Measurements from ENCODE around the gene THADA.

THADA gene

DNA sequence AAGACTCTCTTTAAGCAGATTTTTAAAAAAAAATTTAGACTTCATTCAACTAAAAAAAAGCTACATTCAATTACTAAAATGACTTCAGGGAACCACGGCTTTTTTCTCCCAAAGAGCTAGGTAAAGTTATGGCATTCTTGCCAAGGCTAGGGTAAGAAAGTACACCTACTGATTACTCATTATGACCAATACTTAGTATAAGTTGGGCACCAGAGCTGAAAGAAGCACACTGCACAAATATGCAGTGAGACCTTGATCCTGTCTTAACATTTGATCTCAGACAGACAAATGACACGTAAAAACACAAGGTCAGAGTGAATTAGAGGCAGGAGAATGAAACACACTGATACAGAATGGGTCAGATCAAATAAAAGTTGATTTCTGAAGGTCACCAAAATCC, 88.7 kb downstream of the THADA start:
- DNase-seq = no peak

DNA sequence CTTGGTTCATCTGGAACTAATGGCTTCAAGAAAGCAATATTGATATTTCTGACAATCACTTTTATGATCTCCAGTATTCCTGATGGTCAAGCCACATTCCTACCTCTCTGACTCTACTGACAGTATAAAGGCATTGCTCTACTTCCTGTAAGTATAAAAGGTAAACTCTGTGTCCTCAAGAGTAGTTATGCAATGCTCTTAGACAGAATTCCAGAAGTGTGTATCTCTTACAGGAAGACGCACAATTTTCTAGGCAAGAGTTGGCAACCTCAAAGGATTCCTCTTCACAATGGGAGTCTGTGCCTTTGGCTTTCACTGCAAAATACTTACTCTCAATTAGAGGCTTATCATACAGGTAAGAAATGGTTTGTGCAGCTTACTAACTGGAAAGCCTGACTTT, 100.1 kb downstream of the THADA start:
- no peak for DNase-seq

DNA sequence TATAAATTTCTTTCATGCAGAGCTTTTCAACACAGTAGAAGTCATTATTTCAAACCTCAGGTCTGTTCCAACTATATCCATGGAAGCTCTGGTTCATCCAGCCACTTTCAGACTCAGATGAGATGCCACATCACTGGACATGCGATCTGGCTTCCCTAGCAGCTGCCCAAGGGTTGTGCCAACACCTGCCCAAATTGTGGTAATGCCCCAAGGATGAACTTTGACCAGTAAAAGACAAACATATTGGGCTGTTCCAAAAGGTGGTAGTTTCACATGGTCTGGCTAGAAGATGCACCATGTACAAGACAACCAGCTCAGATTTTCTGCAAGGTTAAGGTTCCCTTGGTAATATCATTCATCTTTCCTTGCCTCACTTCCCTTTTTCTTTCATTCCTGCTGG, 101.9 kb downstream of the THADA start:
- no peak for DNase-seq

DNA sequence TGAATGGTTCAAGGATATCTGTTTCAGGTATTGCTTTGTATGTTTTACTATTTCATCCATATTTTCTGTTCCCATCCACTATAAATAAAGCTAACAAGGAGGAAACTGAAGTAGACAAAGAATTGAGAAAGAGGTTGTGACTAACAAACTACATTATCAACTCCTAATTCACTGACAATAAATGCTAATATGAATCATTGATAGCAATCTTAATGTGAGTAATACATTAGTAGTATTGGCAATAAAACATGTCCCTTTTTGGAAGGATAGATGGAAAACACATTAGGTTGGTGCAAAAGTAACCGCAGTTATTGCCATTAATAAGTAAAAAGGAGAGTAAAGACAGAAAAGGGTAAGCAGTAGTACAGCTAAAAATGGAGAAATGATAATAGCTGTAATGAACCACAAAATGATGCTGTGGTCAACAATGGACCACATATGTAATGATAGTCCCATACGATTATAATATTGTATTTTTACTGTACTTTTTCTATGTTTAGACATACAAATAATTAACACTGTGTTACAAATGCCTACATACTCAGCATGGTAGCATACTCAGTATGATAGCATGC, 104.7 kb downstream of the THADA start:
- DNase-seq = no peak

DNA sequence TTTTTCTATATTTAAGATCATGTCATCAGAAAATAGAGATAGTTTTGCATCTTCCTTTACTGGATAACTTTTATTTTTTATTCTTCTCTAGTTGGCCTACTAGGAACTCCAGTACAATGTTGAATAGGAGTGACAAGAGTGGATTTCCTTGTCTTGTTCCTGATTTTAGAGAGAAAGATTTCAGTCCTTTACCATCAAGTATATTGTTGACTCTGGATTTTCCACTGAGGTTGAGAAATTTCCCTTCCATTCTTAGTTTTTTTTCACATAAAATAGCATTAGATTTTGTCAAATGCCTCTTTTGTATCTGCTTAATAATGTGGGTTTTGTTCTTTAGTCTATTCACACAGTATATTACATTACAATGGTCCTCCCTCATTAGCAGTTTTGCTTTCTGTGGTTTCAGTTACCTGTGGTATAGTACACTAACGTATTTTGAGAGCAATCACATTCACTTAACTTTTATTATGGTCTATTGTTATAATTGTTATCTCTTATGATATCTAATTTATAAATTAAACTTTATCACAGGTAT, 105.5 kb downstream of the THADA start:
- no peak for DNase-seq

DNA sequence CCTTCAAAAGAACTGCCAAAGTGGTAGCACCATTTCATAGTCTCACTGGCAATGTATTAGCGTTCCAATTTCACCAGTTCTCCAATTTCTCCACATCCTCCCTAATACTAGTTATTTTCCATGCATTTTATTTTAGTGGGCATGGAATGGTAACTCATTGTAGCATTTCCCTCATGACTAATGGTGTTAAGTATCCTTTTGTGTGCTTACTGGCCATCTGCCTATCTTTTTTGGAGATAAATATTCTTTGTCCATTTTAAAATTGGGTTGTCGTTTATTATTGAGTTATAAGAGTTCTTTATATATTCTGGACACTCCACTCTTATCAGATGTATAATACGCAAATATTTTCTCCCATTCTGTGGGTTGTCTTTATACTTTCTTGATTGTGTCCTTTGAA, 107.1 kb downstream of the THADA start:
- no peak for DNase-seq

DNA sequence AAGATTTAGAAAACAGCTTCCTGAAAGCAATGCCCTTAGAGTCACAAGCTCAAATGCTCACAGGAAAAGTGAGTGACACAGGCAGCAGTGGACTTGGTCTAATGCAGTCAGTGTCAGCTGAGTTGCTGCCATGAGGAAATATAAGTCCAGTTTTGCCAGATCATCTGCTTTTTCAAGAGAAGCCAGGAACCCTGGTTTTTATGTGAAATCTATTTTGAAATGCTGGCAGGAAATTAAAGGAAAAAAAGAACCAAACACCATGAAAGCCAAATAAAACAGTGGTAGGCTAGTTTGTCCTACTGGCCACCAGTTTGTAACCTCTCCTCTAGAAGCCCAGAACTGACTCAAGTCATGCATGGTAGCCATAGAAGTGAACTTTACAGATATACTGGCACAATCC, 109.2 kb downstream of the THADA start:
- peak; percentile 5 for DNase-seq

DNA sequence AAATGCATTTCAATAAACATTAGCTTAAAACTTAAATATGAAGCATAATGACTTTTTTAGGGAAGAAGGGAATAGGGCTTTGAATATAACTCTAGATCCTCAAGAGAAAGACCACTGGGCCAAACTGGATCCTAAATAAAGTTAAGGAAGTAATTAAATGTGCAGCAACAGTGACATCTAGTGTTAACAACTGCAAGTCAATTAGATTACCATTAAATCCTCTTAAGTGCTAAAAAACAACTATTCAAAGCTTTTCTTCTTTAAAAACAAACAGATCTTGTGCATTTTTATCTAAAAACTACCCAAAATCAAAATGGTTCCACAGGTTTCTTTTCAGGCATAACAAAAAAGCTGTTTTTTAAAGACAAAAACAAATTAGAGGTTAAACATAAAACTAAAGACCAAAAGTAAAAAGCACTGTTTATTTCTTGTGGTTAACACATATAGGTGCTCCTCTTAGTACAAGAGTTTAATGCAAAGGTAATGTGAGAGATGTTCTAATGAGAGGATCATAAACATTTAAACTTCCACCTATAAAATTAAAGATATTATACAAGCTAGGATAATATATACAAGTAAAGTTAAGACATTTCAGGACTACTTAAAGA, 111.4 kb downstream of the THADA start:
- DNase-seq = peak; percentile 71

DNA sequence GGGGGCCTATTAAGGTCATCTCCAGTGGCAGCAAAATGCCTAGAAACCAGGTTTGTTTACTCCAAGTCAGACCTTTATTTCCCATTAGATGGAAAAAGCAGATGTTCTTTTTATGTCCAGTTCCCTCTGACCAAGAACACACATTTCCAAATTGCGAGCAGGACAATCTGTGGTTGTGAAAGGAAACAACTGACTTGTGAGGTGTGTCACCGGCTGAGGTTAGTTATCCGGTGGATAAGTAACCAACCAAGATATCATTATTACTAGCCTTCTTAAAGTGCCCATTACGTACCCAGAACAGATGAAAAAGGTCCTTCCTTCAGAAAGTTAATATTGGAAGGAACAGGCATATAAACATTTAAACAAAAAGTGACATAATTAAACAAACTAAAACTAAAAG, 112.9 kb downstream of the THADA start:
- DNase-seq = no peak

DNA sequence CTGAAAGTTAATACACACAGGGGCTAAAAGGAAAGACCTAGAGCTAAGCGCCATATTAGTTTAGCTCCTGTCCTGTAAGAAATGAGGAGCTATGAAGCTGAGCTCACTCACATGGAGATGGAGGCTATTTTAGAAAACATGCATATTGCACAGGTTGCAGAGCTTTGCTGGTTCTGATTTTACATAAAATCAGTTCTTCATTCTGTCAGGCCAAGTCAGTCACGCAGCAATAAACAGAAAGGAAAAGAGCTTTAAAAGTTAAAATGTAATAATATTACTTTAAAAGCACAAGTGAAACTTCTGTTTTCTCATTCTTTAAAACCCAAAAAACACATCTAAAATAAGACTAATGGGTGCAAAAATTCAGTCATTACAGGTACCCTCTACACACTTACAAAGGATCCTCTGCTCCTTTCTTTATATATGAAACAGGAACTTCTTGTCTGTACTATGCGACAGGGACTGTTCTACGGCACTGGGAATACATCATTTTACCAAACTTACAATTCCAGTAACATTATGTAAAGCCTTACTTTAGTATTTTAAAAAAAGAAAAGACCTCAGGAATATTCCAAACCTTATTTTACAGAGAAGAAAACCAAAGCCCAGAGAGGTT, 113.8 kb downstream of the THADA start:
- no peak for DNase-seq

DNA sequence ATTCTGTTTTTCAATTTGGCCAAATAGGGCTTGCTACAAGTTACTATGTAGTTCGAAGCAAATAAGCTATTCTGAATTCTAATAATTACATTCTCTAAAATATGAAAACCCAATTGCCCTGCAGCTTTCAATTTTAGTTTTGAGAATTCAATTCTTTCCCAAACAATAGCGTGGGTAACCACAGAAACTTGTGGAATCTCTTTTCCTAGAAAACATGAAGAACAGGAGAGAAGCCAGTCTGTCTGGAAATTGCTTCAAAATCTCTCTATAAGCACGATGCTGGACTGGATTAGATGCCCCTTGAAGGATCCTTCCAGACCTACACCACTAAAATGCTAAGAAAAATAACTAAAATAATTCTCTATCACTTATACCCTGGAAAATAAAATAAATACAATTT, 115.0 kb downstream of the THADA start:
- DNase-seq = no peak

DNA sequence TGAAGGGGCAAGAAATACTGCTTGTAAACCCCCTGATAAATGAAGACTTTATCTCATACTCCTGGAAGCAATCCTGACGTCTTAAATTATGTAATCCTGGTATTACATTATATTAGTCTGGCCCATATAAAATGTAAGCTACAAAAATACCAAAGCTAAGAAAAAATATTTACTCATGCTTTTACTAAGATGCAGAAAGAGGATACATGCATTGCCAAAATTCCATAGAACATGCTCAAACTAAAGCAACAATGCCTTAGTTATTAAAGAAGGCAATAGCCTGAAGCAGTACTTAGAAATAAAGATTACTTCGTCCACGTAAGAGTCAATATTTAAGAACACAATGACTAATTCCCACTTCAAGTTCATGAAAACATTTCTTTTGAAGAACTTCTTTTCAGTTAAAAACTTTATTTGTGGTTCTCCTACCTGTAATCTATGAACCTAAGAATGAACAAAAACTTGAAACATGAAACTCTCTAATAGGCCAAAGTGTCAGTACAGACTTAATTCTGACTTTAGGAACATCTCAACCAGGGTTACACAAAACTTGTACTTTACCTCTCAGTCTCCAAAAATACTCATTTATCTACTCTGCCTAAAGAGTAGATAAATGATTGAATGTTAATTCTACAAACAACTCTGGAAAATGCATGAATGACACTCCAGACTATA, 117.3 kb downstream of the THADA start:
- DNase-seq = no peak

DNA sequence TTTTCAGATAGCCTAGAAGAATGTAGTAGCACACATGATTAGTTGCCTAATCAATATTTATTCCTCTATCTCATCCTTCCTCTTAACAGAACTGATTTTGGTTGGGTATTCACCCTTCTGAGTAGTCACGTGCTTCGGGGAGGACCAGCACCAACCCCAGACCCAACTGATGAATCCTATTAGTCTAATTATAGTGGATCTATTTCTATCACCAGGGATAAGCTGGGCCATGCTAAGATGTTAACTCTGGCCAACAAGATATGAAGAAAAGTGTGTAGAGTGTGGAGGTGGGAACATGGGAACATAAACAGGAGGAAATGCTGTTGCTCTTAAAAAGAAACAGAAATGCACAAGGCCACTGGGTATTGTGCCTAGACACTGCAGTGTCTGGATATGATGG, 119.9 kb downstream of the THADA start:
- DNase-seq = no peak

DNA sequence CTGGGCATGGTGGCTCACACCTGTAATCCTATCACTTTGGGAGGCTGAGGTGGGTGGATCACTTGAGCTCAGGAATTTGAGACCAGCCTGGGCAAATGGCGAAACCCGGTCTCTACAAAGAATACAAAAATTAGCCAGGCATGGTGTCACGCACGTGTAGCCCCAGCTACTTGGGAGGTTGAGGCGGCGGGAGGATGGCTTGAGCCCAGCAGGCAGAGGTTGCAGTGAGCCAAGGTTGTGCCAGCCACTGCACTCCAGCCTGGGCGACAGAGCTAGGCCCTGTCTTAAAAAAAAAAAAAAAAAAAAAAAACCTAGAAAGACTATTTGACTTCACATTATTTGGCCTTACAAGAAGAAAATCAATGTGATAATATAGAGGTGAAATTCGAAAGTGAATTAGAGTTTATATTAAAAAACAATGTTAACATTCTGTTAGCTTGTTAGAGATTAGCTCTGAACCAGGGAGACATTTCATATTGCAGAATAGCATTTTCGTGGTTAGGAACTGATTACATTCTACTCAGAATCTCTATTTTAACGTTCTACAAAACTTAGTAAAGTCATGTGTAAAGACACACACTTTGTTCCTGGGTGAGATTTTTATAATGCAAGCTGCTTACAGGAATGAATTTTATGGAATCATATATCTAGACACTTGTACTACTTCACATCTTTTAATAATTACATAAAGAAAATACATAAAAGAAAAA, 120.5 kb downstream of the THADA start:
- no peak for DNase-seq

DNA sequence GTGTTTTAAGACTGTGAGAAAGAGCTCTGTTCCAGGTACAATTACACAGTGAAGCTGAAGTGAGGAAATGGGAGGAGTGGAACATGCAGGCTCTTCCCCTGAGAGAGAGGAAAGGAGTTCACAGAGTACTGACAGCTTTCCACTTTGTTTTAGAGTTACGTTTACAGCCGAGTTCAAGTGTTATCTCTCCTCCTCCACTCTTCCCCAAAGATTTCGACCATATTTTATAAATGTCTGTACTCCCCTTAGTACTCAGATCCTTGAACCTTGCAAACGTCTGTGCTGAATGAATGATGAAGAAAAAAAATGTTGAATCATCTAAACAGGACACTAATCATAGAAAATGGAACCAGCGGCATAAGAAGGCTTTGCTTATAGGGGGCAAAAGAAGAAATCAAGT, 121.6 kb downstream of the THADA start:
- no peak for DNase-seq

DNA sequence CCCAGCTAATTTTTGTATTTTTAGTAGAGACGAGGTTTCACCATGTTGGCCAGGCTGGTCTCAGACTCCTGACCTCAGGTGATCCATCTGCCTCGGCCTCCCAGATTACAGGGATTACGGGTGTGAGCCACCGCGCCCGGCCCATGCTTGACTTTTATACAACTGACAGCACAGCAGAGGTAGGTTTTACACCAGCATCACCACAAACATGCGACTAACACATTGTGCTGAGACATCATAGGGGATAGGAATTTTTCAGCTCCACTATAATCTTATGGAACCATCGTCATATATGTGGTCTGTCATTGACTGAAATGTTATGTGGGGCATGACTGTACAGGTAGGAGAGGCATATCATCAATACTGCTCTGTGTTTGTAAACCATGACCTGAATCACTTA, 122.1 kb downstream of the THADA start:
- DNase-seq = no peak

DNA sequence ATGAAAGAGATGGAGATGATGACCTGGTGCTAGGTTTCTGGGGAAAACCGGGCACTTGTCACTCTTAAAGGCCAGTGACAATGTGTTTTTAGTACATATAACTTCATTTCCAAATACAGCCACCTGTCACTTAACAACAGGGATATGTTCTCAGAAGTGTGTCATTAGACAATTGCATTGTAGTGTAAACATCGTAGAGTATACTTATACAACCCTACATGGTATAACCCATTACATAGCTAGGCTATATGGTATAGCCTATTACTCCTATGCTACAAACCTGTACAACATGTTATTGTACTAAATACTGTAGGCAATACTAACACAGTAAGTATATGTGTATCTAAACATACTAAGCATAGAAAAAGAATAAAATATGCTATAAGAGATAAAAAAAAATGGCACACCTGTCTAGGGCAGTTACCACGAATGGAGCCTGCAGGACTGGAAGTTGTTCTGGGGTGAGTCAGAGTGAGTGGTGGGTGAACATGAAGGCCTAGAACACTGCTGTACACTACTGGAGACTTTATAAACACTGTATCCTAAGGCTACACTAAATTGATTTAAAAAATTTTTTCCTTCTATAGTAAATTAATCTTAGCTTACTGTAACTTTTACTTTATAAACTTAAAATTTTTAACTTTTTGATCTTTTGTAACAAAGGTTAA, 123.2 kb downstream of the THADA start:
- no peak for DNase-seq

DNA sequence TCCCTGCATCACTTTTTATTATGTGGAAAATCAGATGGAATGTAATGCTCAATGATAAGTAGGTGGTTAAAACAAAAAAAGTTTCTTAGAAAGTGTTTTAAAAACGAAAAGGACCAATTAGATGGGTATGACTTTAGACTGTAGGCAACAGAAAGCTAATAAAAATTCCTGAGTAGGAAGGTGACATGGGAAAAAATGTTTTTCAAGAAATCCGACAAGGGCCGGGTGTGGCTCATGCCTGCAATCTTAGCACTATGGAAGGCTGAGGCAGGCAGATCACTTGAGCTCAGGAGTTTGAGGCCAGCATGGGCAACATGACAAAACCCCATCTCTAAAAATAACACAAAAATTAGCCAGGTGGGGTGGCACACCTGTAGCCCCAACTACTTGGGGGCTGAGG, 126.1 kb downstream of the THADA start:
- no peak for DNase-seq

DNA sequence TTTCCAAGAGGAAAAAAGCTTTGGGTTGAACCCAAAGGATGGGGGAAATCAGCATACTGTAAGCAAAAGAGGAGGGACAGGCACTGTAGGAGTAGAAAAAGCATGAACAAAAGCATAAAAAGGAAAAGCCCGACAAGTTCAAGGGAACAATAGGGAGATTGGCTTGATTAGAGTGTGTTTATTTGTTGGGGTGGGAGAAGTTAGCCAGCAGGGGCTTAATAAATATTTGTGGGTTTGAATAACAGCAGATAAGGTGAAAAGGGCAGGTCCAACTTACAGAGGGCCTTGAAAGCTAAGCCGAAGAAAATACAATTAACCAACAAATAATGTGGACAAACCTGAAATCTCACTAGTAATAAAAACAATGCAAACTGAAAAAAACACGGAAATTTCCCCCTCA, 126.7 kb downstream of the THADA start:
- no peak for DNase-seq

DNA sequence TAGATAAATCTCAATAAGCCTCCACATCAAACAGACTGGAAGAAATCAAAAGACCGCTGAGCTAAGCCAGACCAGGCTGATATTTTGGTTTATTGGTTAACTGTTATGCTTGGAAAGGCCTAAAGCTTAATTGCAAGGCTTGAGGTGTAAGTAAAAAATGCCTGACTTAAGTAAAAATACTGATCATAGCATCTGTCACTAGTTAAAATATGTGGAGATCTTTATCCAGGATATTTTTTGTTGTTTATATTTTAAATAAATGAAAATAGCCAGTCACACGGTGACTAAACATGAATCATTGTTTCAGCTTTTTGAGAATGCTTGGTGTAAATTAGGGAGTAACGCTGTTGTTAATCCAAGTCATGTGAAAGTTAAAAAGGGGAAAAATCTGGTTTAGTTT, 127.9 kb downstream of the THADA start:
- no peak for DNase-seq

DNA sequence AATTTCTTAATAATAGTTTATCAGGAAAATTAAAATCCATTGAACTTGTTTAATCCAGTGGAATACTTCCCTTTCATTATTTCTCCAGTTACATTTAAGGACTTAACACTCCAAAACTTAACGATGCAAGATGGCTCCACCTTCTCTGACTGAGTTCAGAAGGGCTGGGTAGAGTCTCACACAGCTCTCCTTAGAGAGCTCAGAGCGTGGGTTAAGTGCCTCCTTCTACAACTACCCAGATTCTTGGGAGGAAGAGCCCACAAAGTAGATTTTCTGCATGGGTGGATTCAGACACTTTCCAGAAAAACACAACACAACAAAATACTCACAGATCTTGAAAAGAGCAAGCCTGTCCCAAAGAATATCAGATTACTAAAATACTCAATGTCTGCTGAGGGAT, 130.6 kb downstream of the THADA start:
- no peak for DNase-seq

DNA sequence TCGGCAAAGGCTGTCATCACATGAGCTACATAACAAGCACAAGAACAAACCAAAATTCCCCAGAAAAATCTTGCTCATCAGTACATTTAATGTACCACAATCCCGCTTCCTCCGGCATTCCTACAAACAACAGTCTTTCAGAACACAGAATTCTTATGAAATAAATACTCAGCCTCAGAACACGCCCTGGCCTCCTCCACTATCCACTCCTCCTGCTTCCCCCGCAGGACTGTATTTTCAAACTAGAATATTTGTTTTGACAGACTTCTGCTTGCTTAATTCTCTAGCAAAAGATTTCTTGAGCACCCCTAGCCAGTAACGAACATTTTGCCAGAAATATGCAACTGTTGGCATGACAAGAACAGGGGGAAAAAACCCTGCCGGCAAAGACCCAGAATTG, 131.2 kb downstream of the THADA start:
- no peak for DNase-seq

Data from midbrain (tissue), 1 donor.